ENCODE data around the gene RAB1A. TPM values are rescaled to one million over a fixed set of nuclear protein-coding genes. Genes with fewer than 3 reads are reported as not detected.
"Not testable (repeated sequence)": the region's sequence is repeated elsewhere in the genome, so short reads cannot be mapped to it uniquely, and the experiment has no call there.

The RAB1A gene
- total RNA-seq, 1 donor from 2014 or later = 78.1 TPM

GRCh38 chr2:65136253-65136652, 6.3 kb upstream of the RAB1A start:
- no peak for DNase-seq

GRCh38 chr2:65134158-65134557, 4.3 kb upstream of the RAB1A start:
- no peak for DNase-seq

- DNase-seq = no peak
Observed at GRCh38 chr2:65133626-65134025, 3.7 kb upstream of the RAB1A start.

- not testable (repeated sequence) for DNase-seq
Observed at GRCh38 chr2:65132930-65133329, 3.0 kb upstream of the RAB1A start.

- peak; percentile 46 for DNase-seq
Observed at GRCh38 chr2:65130664-65131175, 814 bp upstream of the RAB1A start.

GRCh38 chr2:65129286-65129825, 550 bp downstream of the RAB1A start:
- peak; percentile 47 for DNase-seq

- DNase-seq = peak; percentile 44
Observed at GRCh38 chr2:65128297-65129190, 1.4 kb downstream of the RAB1A start.

- not testable (repeated sequence) for DNase-seq
Observed at GRCh38 chr2:65125457-65125856, 4.4 kb downstream of the RAB1A start.

- DNase-seq = no peak
Observed at GRCh38 chr2:65122313-65122712, 7.6 kb downstream of the RAB1A start.

- DNase-seq = no peak
Observed at GRCh38 chr2:65120990-65121693, 8.8 kb downstream of the RAB1A start.

GRCh38 chr2:65116645-65117044, 13.3 kb downstream of the RAB1A start:
- no peak for DNase-seq

- no peak for DNase-seq
Observed at GRCh38 chr2:65114921-65115320, 15.0 kb downstream of the RAB1A start.

GRCh38 chr2:65113816-65114215, 16.1 kb downstream of the RAB1A start:
- DNase-seq = no peak

GRCh38 chr2:65113229-65113628, 16.7 kb downstream of the RAB1A start:
- no peak for DNase-seq

- no peak for DNase-seq
Observed at GRCh38 chr2:65112633-65113032, 17.3 kb downstream of the RAB1A start.

- DNase-seq = no peak
Observed at GRCh38 chr2:65108780-65109179, 21.1 kb downstream of the RAB1A start.

- DNase-seq = no peak
Observed at GRCh38 chr2:65107530-65107929, 22.4 kb downstream of the RAB1A start.

GRCh38 chr2:65103013-65103715, 26.7 kb downstream of the RAB1A start:
- no peak for DNase-seq

- no peak for DNase-seq
Observed at GRCh38 chr2:65101071-65101470, 28.8 kb downstream of the RAB1A start.

GRCh38 chr2:65098741-65099140, 31.2 kb downstream of the RAB1A start:
- DNase-seq = no peak

- DNase-seq = no peak
Observed at GRCh38 chr2:65097844-65098243, 32.1 kb downstream of the RAB1A start.

- DNase-seq = no peak
Observed at GRCh38 chr2:65096948-65097347, 33.0 kb downstream of the RAB1A start.

All from skin of body (tissue), 2 donors.